ENCODE data around the gene EHD1.

The EHD1 gene

DNA sequence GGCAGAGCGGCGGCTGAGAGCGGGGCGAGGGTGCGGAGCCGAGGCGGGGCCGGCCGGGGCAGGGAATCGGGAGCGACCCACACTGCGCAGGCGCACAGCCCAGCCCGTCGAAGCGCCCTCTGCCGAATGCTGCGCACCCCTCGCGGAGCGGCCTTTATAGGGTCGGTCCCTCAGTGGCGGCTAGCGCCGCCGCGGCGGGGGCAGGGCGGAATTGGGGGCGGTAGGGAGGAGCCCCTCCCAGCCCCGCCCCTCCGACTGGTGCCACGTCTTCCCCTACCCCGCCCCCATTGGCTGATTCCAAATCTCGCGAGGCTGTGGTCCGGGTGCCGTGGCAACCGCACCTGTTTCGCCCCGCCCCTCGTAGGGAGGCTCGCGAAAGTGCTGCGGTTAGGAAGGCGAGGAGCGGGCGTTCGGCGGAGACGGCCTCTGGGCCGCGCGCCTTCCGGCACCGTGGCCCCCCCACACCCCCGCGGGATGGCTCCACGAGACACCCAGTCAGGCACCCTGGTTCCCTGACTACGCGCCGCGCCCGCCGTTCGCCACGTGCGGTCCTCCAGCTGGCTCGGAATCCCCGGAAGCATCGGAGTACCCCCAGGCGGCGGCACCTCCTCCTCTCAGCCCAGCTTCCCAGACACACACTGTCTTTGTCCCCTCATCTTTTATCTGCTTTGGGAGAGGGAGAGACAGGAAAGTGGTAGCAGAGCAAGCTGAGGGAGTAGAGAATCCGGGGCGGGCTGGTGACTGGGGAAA, at the start of gene EHD1:
Gene EHD1 (minus strand): TSS at position 128 of the 750 bp plus-strand sequence. CDS start 157 bp downstream, outside the sequence.
- TF ChIP-seq, protein P1, sequence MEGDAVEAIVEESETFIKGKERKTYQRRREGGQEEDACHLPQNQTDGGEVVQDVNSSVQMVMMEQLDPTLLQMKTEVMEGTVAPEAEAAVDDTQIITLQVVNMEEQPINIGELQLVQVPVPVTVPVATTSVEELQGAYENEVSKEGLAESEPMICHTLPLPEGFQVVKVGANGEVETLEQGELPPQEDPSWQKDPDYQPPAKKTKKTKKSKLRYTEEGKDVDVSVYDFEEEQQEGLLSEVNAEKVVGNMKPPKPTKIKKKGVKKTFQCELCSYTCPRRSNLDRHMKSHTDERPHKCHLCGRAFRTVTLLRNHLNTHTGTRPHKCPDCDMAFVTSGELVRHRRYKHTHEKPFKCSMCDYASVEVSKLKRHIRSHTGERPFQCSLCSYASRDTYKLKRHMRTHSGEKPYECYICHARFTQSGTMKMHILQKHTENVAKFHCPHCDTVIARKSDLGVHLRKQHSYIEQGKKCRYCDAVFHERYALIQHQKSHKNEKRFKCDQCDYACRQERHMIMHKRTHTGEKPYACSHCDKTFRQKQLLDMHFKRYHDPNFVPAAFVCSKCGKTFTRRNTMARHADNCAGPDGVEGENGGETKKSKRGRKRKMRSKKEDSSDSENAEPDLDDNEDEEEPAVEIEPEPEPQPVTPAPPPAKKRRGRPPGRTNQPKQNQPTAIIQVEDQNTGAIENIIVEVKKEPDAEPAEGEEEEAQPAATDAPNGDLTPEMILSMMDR (IDR thresholded peaks at IDR 0.05; ENCODE audit: extremely low read depth, missing control alignments) = peak; percentile 88

DNA sequence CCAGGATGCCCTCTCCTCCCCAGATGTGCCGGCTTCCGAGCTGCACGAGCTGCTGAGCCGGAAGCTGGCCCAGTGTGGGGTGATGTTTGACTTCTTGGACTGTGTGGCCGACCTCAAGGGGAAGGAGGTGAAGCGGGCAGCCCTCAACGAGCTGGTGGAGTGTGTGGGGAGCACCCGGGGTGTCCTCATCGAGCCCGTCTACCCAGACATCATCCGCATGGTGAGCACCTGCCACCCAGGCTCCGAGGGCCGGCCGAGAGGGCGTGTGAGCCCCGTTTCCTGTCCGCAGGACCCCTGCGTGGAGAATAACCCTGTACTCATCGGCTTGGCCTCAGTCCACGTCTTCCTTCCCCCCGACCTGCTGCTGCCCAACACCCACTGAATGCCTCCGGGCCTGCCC, 48.3 kb upstream of the EHD1 start:
- TF ChIP-seq, protein P1 (IDR thresholded peaks at IDR 0.05; ENCODE audit: extremely low read depth, missing control alignments) = no peak
- no peak for DNase-seq (ENCODE audit: low spot score)

More for the DNA sequence above, at the start of gene EHD1:
- peak; percentile 100 for DNase-seq (ENCODE audit: low spot score)

DNA sequence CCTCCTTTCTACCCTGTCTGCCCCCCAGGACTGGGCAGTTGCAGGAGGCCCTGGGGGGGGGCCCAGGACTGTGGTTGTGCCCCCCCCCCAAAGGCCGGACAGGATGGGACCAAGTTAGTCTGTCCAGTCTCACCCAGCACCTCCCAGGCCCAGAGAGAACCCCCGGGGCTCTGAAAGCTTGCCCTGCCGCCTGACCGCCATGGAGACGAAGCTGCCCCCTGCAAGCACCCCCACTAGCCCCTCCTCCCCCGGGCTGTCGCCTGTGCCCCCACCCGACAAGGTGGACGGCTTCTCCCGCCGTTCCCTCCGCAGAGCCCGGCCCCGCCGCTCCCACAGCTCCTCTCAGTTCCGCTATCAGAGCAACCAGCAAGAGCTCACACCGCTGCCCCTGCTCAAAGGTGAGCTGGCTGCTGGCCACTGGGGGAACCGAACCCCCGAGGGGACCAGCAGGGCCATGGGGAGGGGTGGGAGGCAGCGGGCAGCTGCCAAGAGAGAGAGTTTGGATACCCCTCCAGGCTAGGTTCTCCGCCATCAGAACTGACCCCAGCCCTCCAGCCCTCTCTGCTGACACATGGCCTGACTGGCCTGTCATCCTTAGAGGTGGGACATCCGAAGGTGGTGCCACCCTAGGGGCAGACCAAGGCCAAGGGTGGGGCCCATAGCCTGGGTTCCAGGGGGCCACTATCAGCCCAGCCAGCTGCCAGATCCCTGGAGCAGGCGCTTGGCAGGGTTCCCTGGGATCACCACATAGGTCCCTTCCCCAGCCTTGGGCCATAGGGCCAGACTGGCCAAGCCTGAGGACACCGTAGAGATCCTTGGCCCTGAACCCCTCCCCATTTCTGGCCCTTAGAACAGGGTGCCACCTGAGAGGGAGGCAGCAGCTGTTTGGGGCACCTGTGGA, 47.4 kb upstream of the EHD1 start:
- TF ChIP-seq, protein P1 (IDR thresholded peaks at IDR 0.05; ENCODE audit: extremely low read depth, missing control alignments) = no peak

DNA sequence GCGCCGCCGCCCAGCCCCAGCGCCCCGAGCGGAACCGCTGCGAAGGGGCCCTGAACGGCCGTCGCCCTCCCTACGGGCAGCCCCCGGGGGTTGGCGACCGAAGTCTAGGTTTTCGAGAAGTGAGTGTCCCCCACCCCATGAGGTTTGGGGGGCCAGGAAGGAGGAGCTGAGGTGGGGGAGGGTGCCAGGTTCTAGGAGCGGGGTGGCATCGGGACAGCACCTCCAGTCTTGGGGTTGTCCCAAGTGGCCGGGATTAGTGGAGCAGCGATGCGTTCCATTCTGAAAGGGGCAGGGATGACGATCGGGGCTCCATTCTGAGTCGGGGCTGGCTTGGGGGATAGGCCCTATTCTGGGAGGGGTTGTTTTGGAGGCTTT, 46.5 kb upstream of the EHD1 start:
- TF ChIP-seq, protein P1 (IDR thresholded peaks at IDR 0.05; ENCODE audit: extremely low read depth, missing control alignments) = no peak
- DNase-seq (ENCODE audit: low spot score) = peak; percentile 63

More for the DNA sequence above, 47.4 kb upstream of the EHD1 start:
- DNase-seq (ENCODE audit: low spot score) = no peak

DNA sequence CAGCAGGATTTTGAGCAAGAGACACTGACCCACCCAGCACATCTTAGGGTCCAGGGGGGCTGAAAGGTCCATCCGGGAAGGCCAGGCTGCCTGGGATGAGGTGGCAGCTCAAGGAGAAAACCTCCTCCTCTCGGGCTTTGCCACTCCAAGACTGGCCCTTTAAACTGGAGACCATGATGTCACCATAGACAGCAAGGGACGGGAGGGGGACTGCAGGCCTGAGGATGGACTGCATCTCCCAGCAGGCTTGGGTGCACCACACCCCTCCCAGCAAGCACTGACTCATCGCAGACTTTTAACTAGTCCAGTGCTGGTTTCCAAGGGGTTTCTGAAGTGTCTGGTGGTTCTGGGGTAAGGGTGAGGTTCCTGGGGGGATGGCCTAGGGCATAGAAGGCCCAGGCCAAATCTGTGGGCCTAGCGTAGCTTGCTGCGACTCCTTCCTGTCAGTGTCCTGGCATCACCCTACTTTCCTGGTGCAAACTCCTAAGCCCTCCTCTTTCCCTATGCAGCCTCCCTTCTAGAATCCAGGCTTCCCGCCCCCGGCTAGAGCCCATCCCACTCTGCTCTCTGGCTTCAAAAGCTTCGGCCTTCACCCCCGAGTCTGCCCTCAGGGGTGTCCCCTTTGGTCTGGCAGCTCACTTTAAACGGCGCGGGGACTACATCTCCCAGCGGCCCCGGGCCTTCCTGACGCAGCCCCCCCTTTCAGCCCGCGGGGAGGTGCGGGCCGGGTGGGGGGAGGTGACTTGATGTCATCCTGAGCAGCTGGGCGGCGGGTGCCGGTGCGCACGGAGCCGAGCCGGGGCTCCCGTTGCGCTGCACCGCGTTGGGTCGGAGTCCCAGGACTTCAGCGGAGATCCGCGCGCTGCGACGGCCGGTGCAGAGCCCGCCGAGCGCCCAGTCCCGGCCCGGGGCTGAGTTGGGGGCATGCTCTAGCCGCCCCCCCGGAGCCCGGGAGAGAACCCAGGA, 45.8 kb upstream of the EHD1 start, which contains the start of gene PPP2R5B:
Gene PPP2R5B (plus strand): TSS at position 746 of the 966 bp plus-strand sequence. CDS start 1,046 bp downstream, outside the sequence.
- TF ChIP-seq, protein P1 (IDR thresholded peaks at IDR 0.05; ENCODE audit: extremely low read depth, missing control alignments) = no peak
- peak; percentile 98 for DNase-seq (ENCODE audit: low spot score)

DNA sequence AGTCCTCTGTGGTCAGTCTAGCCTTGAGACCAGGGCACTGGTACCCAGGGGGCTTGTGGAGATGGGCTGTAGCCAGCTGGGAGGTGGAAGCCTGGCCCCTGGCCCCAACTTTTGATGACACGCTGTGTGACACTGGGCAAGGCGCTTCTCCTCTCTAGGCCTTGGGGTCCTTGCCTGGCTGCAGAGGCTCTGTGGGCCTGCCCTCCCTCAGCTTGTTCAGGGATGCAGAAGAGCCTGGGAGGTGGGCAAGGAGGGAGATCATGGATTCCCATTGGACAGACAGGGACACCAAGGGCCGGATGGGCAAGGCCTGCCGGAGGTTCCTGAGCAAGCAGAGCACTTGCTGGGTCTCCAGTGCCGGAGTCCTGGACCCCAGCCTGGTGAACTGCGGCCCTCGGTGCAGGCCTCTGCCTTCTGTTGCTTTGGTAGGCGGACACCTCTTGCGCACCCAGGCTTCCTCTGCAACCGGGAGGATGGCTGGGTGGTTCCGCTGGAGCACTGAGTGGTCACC, 44.8 kb upstream of the EHD1 start:
- DNase-seq (ENCODE audit: low spot score) = no peak
- TF ChIP-seq, protein P1 (IDR thresholded peaks at IDR 0.05; ENCODE audit: extremely low read depth, missing control alignments) = no peak
